ENCODE results near the gene GAB1. TPM values are rescaled to one million over a fixed set of nuclear protein-coding genes. Genes with fewer than 3 reads are reported as not detected.

GAB1 gene
- total RNA-seq, 1 donor from 2014 or later = 63.3 TPM

GRCh38 chr4:143514169-143514495, 177.5 kb downstream of the GAB1 start:
- intact Hi-C loops (cut with DNase I) = no loop called here
- no peaks in the 10 kb centered on the region for H3K9me3 ChIP-seq
- no peaks in the 10 kb centered on the region for H3K27me3 ChIP-seq (ENCODE audit: low read depth)
- ATAC-seq = no peak
- peak overlapping the region; percentile 83 for H3K4me3 ChIP-seq
- H3K4me1 ChIP-seq = peaks cover 42% of the 10 kb centered on the region
- H3K36me3 ChIP-seq = peaks cover 20% of the 10 kb centered on the region
- H3K27ac ChIP-seq = peak overlapping the region; percentile 99
- no peak for DNase-seq
- TF ChIP-seq CTCF (IDR thresholded peaks at IDR 0.05) = no peak

GRCh38 chr4:143514497-143514896, 177.8 kb downstream of the GAB1 start:
- no peaks in the 10 kb centered on the region for H3K27me3 ChIP-seq (ENCODE audit: low read depth)
- no peak for TF ChIP-seq CTCF (IDR thresholded peaks at IDR 0.05)
- H3K9me3 ChIP-seq = no peaks in the 10 kb centered on the region
- peaks cover 46% of the 10 kb centered on the region for H3K4me1 ChIP-seq
- peak overlapping the region; percentile 99 for H3K27ac ChIP-seq
- peaks cover 22% of the 10 kb centered on the region for H3K36me3 ChIP-seq
- intact Hi-C loops (cut with DNase I) = no loop called here
- ATAC-seq (peak; percentile 40 to 53), DNase-seq (peak; percentile 57)
- H3K4me3 ChIP-seq = peak overlapping the region; percentile 83

- H3K27ac ChIP-seq = peak overlapping the region; percentile 99
- no peak for ATAC-seq
Measured at GRCh38 chr4:143514901-143515300, 178.2 kb downstream of the GAB1 start.

GRCh38 chr4:143515905-143516304, 179.2 kb downstream of the GAB1 start:
- no peaks in the 10 kb centered on the region for H3K9me3 ChIP-seq
- H3K36me3 ChIP-seq = peaks cover 35% of the 10 kb centered on the region
- intact Hi-C loops (cut with DNase I) = no loop called here
- peaks cover 54% of the 10 kb centered on the region for H3K4me1 ChIP-seq
- no peak for DNase-seq
- no peak overlapping the region for H3K27ac ChIP-seq
- H3K27me3 ChIP-seq (ENCODE audit: low read depth) = no peaks in the 10 kb centered on the region
- H3K4me3 ChIP-seq = peak overlapping the region; percentile 83
- ATAC-seq = no peak
- no peak for TF ChIP-seq CTCF (IDR thresholded peaks at IDR 0.05)

More at GRCh38 chr4:143514901-143515300, 178.2 kb downstream of the GAB1 start:
- TF ChIP-seq CTCF (IDR thresholded peaks at IDR 0.05) = no peak
- peaks cover 26% of the 10 kb centered on the region for H3K36me3 ChIP-seq
- peak overlapping the region; percentile 83 for H3K4me3 ChIP-seq
- DNase-seq = no peak
- H3K9me3 ChIP-seq = no peaks in the 10 kb centered on the region
- no peaks in the 10 kb centered on the region for H3K27me3 ChIP-seq (ENCODE audit: low read depth)
- intact Hi-C loops (cut with DNase I) = no loop called here
- peaks cover 50% of the 10 kb centered on the region for H3K4me1 ChIP-seq

DNA sequence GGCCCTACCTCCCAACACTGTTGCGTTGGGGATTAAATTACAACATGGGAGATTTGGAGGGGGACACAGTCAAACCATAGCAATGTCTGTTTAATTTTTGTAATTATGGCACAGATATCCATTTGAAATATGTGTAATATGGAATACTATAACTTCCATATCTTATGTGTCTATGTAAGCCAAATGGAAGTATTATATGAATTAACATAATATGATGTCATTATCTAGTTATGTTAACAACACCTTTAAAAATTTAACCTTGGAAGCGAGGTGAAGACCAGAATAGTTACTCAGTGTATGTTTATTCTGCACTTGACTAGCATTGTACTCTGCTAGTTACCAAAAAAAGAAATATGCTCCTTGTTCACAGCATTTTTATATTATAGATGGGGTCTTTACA, 181.1 kb downstream of the GAB1 start:
- Histone ChIP-seq H3K4me3 (peak overlapping the region; percentile 83), H3K4me1 (peaks cover 64% of the 10 kb centered on the region), H3K27me3 (ENCODE audit: low read depth) (no peaks in the 10 kb centered on the region), H3K27ac (peak overlapping the region; percentile 19), H3K9me3 (no peaks in the 10 kb centered on the region), H3K36me3 (peaks cover 52% of the 10 kb centered on the region)
- intact Hi-C loops (cut with DNase I) = no loop called here
- no peak for ATAC-seq
- TF ChIP-seq CTCF (IDR thresholded peaks at IDR 0.05) = no peak
- DNase-seq = no peak

Small RNA genes within 50 kb of the gene (microRNA-seq; reads per million reads assigned to microRNA genes)
- not detected for gene MIR3139 (ENCODE audit: borderline number of aligned reads)

Other genes with a start within 250 kb of the GAB1 start
- gene USP38, start 152.0 kb upstream of the GAB1 start, total RNA-seq = 25.6 TPM
- 67.6 TPM for gene SMARCA5, start 176.8 kb downstream of the GAB1 start, total RNA-seq

Data from lower lobe of right lung (tissue), 2 donors.